GM23248 (cell line): ENCODE results near the gene KSR2. TPM values are rescaled to one million over a fixed set of nuclear protein-coding genes. Genes with fewer than 3 reads are reported as not detected.

ENCODE experiments used
- DNase-seq: peaks from one replicate; pipeline ENCODE4 v3.0.0-alpha.2; 2015
- H2AFZ ChIP-seq: fragments of 200-600 bp; sonication (generic); 2 replicates; pipeline ENCODE4 v1.6.1; 2016; ENCODE audit warnings: antibody characterized with exemption
- H3F3A ChIP-seq: fragments of 200-600 bp; sonication (generic); 2 replicates; pipeline ENCODE4 v1.6.1; 2016; ENCODE audit warnings: mild to moderate bottlenecking, antibody characterized with exemption, mixed run types; ENCODE audit not compliant: insufficient read depth
- H3K27ac ChIP-seq: fragments of 200-600 bp; sonication (generic); 2 replicates; pipeline ENCODE4 v1.5.1; 2016; ENCODE audit warnings: mild to moderate bottlenecking
- H3K27me3 ChIP-seq: fragments of 200-600 bp; sonication (generic); replicated peaks from 2 replicates; pipeline ENCODE4 v1.6.1; 2016; ENCODE audit warnings: mild to moderate bottlenecking; ENCODE audit not compliant: insufficient read depth
- H3K36me3 ChIP-seq: fragments of 200-600 bp; sonication (generic); 2 replicates; pipeline ENCODE4 v1.6.1; 2016; ENCODE audit warnings: low read depth, mild to moderate bottlenecking
- H3K4me1 ChIP-seq: fragments of 200-600 bp; sonication (generic); 2 replicates; pipeline ENCODE4 v1.6.1; 2016; ENCODE audit warnings: mild to moderate bottlenecking; ENCODE audit not compliant: insufficient read depth
- H3K4me2 ChIP-seq: fragments of 200-600 bp; sonication (generic); one replicate; pipeline ENCODE4 v1.6.1; 2016; ENCODE audit warnings: mild to moderate bottlenecking; ENCODE audit not compliant: unreplicated experiment
- H3K4me3 ChIP-seq: fragments of 200-600 bp; sonication (generic); 2 replicates; pipeline ENCODE4 v1.5.1; 2016; ENCODE audit warnings: mild to moderate bottlenecking
- H3K79me2 ChIP-seq: fragments of 200-600 bp; sonication (generic); 2 replicates; pipeline ENCODE4 v1.6.1; 2016; ENCODE audit warnings: mild to moderate bottlenecking; ENCODE audit not compliant: insufficient read depth
- H3K9ac ChIP-seq: fragments of 200-600 bp; sonication (generic); 2 replicates; pipeline ENCODE4 v1.6.1; 2016; ENCODE audit warnings: mild to moderate bottlenecking
- H3K9me2 ChIP-seq: fragments of 200-600 bp; sonication (generic); 2 replicates; pipeline ENCODE4 v1.6.1; 2016; ENCODE audit warnings: mixed run types, mild to moderate bottlenecking, moderate library complexity; ENCODE audit not compliant: insufficient read depth
- H3K9me3 ChIP-seq: fragments of 200-600 bp; sonication (generic); one replicate; pipeline ENCODE4 v1.6.1; 2017; ENCODE audit warnings: low read depth
- H4K20me1 ChIP-seq: fragments of 200-600 bp; sonication (generic); 2 replicates; pipeline ENCODE4 v1.6.0; 2016; ENCODE audit not compliant: insufficient read depth
- EZH2 ChIP-seq: fragments of 200-600 bp; sonication (generic); IDR thresholded peaks from 2 replicates; pipeline ENCODE4 v1.6.1; 2018; ENCODE audit warnings: antibody characterized with exemption, mild to moderate bottlenecking; ENCODE audit not compliant: insufficient read depth, poor library complexity, severe bottlenecking
- EZH2phosphoT487 ChIP-seq: fragments of 200-600 bp; sonication (generic); IDR thresholded peaks from 2 replicates; pipeline ENCODE4 v1.6.1; 2018; ENCODE audit warnings: antibody characterized with exemption, moderate library complexity, mild to moderate bottlenecking, low read depth; ENCODE audit not compliant: insufficient read depth
- WGBS, 2 experiments: methylation state at CpG; one replicate each; pipeline ENCODE4 v1.1.6; 2015 to 2017; ENCODE audit warnings: low lambda C conversion rate in 2 of 2, low coverage in 1 of 2; ENCODE audit errors: missing lambda C conversion rate in 2 of 2; 5-methylcytosine and 5-hydroxymethylcytosine counted together
- in situ Hi-C: fragments of 300-500 bp; cut with MboI; formaldehyde crosslinking; loops from 2 replicates; pipeline ENCODE4 v1.15.0; 2020
- polyA plus RNA-seq: library from polyadenylated mRNA; unstranded; fragments of >200 nt; fragmentation: Nextera tagmentation; extraction: Ambion mirVana; gene quantifications from 2 replicates; pipeline ENCODE4 v1.2.1, GENCODE V29; 2016
- total RNA-seq: library from RNA; depleted of rRNA; stranded (reverse); fragments of >200 nt; shearing (Covaris generic); gene quantifications from 2 replicates; pipeline ENCODE4 v1.2.3, GENCODE V29; 2014

The KSR2 gene
- total and polyA plus RNA-seq, 2 experiments from 2014 or later, result not detected

GRCh38 chr12:117792471-117792870, 176.3 kb downstream of the KSR2 start:
- TF ChIP-seq EZH2phosphoT487 (no peak), EZH2 (no peak)
- Histone ChIP-seq H3K4me2 (no peak overlapping the region), H3K4me1 (no peaks in the 10 kb centered on the region), H2AFZ (no peak overlapping the region), H3F3A (no peaks in the 10 kb centered on the region), H3K36me3 (no peaks in the 10 kb centered on the region), H3K9ac (no peak overlapping the region), H3K27me3 (no peaks in the 10 kb centered on the region), H3K79me2 (no peaks in the 10 kb centered on the region), H4K20me1 (no peaks in the 10 kb centered on the region), H3K9me3 (no peaks in the 10 kb centered on the region), H3K4me3 (no peak overlapping the region), H3K9me2 (no peaks in the 10 kb centered on the region), H3K27ac (no peak overlapping the region)
- no peak for DNase-seq
- WGBS, 2 experiments, result 31 to 34% methylated on average over 4 of the region's 4 CpGs
- in situ Hi-C loops, result no loop called here

- Histone ChIP-seq H3K9me2 (no peaks in the 10 kb centered on the region), H3F3A (no peaks in the 10 kb centered on the region), H3K4me3 (no peak overlapping the region), H3K4me1 (no peaks in the 10 kb centered on the region), H3K9ac (no peak overlapping the region), H3K27ac (no peak overlapping the region), H2AFZ (no peak overlapping the region), H3K36me3 (no peaks in the 10 kb centered on the region), H3K4me2 (no peak overlapping the region), H3K9me3 (no peaks in the 10 kb centered on the region), H3K79me2 (no peaks in the 10 kb centered on the region), H4K20me1 (no peaks in the 10 kb centered on the region), H3K27me3 (no peaks in the 10 kb centered on the region)
- in situ Hi-C loops, result no loop called here
- DNase-seq, result no peak
- 18 to 33% methylated on average over 2 of the region's 2 CpGs for WGBS, 2 experiments
- no peak for TF ChIP-seq EZH2
Measured at GRCh38 chr12:117790948-117791347, 177.8 kb downstream of the KSR2 start.

GRCh38 chr12:117790198-117790597, 178.6 kb downstream of the KSR2 start:
- H3K36me3 ChIP-seq, result no peaks in the 10 kb centered on the region
- no peak overlapping the region for H3K4me3 ChIP-seq
- H3F3A ChIP-seq, result no peaks in the 10 kb centered on the region
- no peak overlapping the region for H2AFZ ChIP-seq
- in situ Hi-C loops, result no loop called here
- H4K20me1 ChIP-seq, result no peaks in the 10 kb centered on the region
- DNase-seq, result no peak
- H3K27me3 ChIP-seq, result no peaks in the 10 kb centered on the region
- no peak overlapping the region for H3K9ac ChIP-seq
- no peak overlapping the region for H3K27ac ChIP-seq
- no peaks in the 10 kb centered on the region for H3K9me2 ChIP-seq
- TF ChIP-seq EZH2, result no peak
- TF ChIP-seq EZH2phosphoT487, result no peak
- H3K79me2 ChIP-seq, result no peaks in the 10 kb centered on the region
- H3K4me2 ChIP-seq, result no peak overlapping the region
- H3K4me1 ChIP-seq, result no peaks in the 10 kb centered on the region
- 26 to 35% methylated on average over 2 of the region's 2 CpGs for WGBS, 2 experiments
- no peaks in the 10 kb centered on the region for H3K9me3 ChIP-seq

- TF ChIP-seq EZH2phosphoT487 (no peak), EZH2 (no peak)
- no peaks in the 10 kb centered on the region for H3K9me2 ChIP-seq
- in situ Hi-C loops, result no loop called here
- H3K9me3 ChIP-seq, result no peaks in the 10 kb centered on the region
- H3K79me2 ChIP-seq, result no peaks in the 10 kb centered on the region
- DNase-seq, result no peak
- no peaks in the 10 kb centered on the region for H3F3A ChIP-seq
- no peaks in the 10 kb centered on the region for H4K20me1 ChIP-seq
- no peak overlapping the region for H3K4me3 ChIP-seq
- H3K36me3 ChIP-seq, result no peaks in the 10 kb centered on the region
- H3K27ac ChIP-seq, result no peak overlapping the region
- WGBS, 2 experiments, result 6 to 12% methylated on average over 7 of the region's 7 CpGs
- H3K9ac ChIP-seq, result no peak overlapping the region
- no peak overlapping the region for H3K4me2 ChIP-seq
- H3K4me1 ChIP-seq, result no peaks in the 10 kb centered on the region
- no peaks in the 10 kb centered on the region for H3K27me3 ChIP-seq
- H2AFZ ChIP-seq, result no peak overlapping the region
Measured at GRCh38 chr12:117789195-117789912, 179.4 kb downstream of the KSR2 start.
